GM18951 (cell line): ENCODE measurements around the gene DOCK4.

Experiments
- POLR2A ChIP-seq: IDR thresholded peaks from 4 replicates; pipeline ENCODE4 v1.6.1; 2011; ENCODE audit warnings: mild to moderate bottlenecking; ENCODE audit not compliant: insufficient read length, insufficient read depth; ENCODE audit errors: extremely low read depth
- in situ Hi-C: fragments of 300-500 bp; cut with MboI; formaldehyde crosslinking; loops from one replicate; pipeline ENCODE4 v1.12.0; 2022; ENCODE audit warnings: low sequenced_read_pairs, mixed read lengths, inconsistent platforms; ENCODE audit not compliant: unreplicated experiment

Gene DOCK4

DNA sequence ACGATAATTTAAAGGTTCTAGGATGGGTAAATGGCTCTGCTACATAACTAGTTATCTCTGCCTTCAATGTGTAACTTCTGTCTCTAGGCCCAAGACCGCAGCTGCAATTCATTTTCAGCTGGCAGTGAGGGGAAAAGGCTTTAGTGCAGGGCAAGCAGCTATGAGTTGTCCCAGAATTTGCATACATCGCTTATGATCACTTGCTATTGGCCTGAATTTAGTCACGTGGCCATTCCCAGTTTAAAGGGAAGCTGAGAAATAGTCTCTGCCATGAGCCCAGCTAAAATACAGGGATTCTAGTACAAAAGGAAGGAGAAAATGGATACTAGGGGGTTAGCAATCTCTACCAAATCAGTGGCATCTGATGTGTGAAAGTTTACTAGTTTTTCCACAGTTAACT is 498.1 kb downstream of the DOCK4 start:
- no peak for TF ChIP-seq POLR2A
- in situ Hi-C loops, result no loop called here

GRCh38 chr7:111705807-111706206 is 500.4 kb downstream of the DOCK4 start:
- TF ChIP-seq POLR2A, result no peak
- in situ Hi-C loops, result no loop called here

- in situ Hi-C loops, result no loop called here
- no peak for TF ChIP-seq POLR2A
Measured at GRCh38 chr7:111697771-111698170, 508.4 kb downstream of the DOCK4 start.

- TF ChIP-seq POLR2A, result no peak
- in situ Hi-C loops, result no loop called here
Measured at GRCh38 chr7:111694376-111694775, 511.8 kb downstream of the DOCK4 start.

DNA sequence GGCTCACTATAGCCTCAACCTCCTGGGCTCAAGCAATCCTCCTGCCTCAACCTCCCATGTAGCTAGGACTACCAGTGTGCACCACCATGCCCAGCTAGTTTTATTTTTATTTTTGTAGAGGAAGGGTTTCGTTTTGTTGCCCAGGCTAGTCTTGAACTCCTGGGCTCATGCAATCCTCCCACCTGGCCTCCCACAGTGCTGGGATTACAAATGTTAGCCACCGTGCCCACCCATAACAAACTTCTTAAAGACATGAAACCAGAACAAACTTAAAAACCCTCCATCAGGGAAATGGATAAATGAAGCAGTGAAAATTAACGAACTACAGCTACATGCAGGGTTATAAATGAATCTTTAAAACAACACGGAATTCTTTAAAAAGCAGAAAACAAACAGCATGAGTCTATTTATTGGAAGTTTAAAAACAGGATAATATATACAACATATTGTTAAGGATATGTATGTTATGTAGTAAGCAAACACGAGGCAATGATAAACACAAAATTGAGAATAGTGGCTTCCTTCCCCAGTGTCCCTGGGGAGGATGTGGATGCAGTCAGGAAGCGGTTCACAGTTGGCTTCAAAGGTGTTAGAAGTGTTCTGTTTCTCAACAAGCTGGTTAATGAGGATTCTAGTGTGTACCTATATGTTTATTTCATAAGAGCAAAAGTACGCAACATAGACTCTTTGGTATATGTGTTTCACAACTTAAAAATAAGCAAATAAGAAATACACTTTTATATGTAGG is 515.7 kb downstream of the DOCK4 start:
- in situ Hi-C loops, result no loop called here
- TF ChIP-seq POLR2A, result no peak

DNA sequence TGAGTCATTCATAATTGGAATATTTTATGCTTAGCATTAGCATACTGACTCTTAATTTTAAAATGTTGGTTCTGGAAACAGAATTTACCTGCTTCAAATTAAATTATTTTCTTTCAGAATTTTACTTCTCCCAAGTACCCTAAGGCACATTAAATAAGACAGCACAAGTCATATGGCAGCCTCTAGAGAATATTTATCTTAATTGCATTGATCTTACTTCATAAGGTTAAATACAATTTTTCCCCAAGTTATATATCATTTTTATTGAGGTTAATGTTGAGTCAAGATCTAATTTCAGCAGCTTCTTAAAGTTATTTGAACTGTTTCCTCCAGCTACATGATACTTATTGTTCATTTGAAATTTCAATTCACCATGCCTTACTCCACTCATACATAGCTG is 520.9 kb downstream of the DOCK4 start:
- no peak for TF ChIP-seq POLR2A
- in situ Hi-C loops, result no loop called here

GRCh38 chr7:111682588-111683340 is 523.4 kb downstream of the DOCK4 start:
- TF ChIP-seq POLR2A, result no peak
- in situ Hi-C loops, result no loop called here

GRCh38 chr7:111681242-111681641 is 525.0 kb downstream of the DOCK4 start:
- no peak for TF ChIP-seq POLR2A
- in situ Hi-C loops, result no loop called here

DNA sequence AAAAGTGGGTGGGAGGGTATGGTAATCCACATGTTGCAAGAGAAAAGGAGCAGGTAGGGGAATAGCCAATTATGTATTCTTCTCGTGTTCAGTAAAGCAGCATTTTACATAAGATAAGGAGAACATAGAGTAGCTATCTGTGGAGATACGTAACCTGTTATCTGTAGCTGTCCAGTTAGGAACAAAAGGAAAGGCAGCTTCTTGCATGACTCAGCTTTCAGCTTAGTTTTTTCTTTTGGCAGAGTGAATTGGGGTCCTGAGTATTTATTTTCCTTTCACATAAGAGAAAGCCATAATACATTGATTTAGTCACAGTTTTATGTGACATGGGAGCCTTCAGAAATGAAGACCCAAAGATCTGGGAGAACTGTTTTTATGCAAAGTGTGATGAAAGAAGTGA is 527.2 kb downstream of the DOCK4 start:
- in situ Hi-C loops, result no loop called here
- TF ChIP-seq POLR2A, result no peak

- TF ChIP-seq POLR2A, result no peak
- in situ Hi-C loops, result no loop called here
Measured at GRCh38 chr7:111678281-111678680, 527.9 kb downstream of the DOCK4 start.

DNA sequence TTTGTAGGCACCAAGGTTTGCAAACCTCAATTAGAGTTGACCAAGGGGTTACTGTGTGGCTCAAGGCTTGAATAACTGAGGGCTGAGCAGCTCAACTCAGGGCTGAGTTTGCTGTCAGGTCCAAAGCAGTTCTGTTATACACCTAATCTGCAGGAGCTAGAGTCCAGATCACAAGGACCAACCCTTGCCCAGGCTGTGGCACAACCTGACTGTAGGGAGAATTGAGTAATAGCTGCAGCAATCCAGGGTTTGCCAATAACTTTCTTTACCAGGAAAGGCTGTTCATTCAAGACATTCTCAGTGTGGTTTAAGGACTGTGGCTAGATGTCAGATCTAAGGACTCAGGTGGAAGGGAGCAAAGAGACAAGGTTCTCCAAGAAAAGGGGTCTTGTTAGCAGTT is 528.4 kb downstream of the DOCK4 start:
- TF ChIP-seq POLR2A, result no peak
- in situ Hi-C loops, result no loop called here

GRCh38 chr7:111676811-111677210 is 529.4 kb downstream of the DOCK4 start:
- in situ Hi-C loops, result no loop called here

More at GRCh38 chr7:111676811-111677210, 529.4 kb downstream of the DOCK4 start:
- TF ChIP-seq POLR2A, result no peak
